ENCODE measurements around the gene EPHB4.

EPHB4 gene

DNA sequence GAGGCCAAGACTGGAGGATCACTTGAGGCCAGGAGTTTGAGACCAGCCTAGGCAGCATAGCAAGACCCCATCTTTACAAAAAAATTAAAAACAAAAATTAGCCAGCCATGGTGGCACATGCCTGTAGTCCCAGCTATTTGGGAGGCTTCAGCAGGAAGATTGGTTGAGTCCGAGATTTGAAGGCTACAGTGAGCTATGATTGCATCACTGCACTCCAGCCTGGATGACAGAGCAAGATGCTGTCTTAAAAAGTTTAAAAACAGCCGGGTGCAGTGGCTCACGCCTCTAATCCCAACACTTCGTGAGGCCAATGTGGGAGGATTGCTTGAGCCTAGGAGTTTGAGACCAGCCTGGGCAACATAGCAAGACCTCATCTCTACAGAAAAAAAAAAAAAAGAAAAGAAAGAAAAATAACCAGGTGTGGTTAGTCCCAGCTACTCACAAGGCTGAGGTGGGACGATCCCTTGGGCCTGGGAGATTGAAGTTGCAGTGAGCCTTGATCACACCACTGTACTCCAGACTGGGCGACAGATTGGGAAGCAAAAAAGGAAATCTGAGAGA is 49.2 kb downstream of the EPHB4 start:
- DNase-seq (ENCODE audit: low read depth), result no peak
- no peak overlapping the region for H3K4me3 ChIP-seq (ENCODE audit: low read depth, low read length)
- TF ChIP-seq, protein P1, sequence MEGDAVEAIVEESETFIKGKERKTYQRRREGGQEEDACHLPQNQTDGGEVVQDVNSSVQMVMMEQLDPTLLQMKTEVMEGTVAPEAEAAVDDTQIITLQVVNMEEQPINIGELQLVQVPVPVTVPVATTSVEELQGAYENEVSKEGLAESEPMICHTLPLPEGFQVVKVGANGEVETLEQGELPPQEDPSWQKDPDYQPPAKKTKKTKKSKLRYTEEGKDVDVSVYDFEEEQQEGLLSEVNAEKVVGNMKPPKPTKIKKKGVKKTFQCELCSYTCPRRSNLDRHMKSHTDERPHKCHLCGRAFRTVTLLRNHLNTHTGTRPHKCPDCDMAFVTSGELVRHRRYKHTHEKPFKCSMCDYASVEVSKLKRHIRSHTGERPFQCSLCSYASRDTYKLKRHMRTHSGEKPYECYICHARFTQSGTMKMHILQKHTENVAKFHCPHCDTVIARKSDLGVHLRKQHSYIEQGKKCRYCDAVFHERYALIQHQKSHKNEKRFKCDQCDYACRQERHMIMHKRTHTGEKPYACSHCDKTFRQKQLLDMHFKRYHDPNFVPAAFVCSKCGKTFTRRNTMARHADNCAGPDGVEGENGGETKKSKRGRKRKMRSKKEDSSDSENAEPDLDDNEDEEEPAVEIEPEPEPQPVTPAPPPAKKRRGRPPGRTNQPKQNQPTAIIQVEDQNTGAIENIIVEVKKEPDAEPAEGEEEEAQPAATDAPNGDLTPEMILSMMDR (IDR thresholded peaks at IDR 0.05; ENCODE audit: low read depth, low read length), result no peak
- TF ChIP-seq MYC (IDR thresholded peaks at IDR 0.05; ENCODE audit: low read depth, low read length), result no peak
- TF ChIP-seq, protein P2, sequence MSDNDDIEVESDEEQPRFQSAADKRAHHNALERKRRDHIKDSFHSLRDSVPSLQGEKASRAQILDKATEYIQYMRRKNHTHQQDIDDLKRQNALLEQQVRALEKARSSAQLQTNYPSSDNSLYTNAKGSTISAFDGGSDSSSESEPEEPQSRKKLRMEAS (IDR thresholded peaks at IDR 0.05; ENCODE audit: low read depth, low read length), result no peak
- no peak for TF ChIP-seq POLR2A (IDR thresholded peaks at IDR 0.05; ENCODE audit: extremely low read depth, insufficient read length)

DNA sequence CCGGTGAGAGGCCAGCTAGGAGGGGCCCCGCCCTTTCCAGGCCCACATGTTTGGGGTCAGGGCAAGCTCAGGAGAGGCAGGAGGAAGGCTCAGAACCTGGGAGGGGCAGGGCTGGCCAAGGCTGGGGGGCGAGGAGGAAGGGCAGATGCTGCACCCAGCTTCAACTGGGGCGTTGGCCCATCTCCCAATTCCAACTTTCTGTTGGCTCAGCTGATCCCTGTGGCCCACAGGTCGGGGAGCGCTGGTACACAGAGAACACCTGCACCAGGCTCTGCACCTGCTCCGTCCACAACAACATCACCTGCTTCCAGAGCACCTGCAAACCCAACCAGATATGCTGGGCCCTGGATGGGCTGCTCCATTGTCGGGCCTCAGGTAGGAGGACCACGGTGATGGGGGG is 53.8 kb downstream of the EPHB4 start:
- no peak for TF ChIP-seq POLR2A (IDR thresholded peaks at IDR 0.05; ENCODE audit: extremely low read depth, insufficient read length)
- TF ChIP-seq, protein P2 (IDR thresholded peaks at IDR 0.05; ENCODE audit: low read depth, low read length), result no peak
- TF ChIP-seq, protein P1 (IDR thresholded peaks at IDR 0.05; ENCODE audit: low read depth, low read length), result no peak
- no peak for TF ChIP-seq MYC (IDR thresholded peaks at IDR 0.05; ENCODE audit: low read depth, low read length)
- no peak for DNase-seq (ENCODE audit: low read depth)
- no peak overlapping the region for H3K4me3 ChIP-seq (ENCODE audit: low read depth, low read length)

DNA sequence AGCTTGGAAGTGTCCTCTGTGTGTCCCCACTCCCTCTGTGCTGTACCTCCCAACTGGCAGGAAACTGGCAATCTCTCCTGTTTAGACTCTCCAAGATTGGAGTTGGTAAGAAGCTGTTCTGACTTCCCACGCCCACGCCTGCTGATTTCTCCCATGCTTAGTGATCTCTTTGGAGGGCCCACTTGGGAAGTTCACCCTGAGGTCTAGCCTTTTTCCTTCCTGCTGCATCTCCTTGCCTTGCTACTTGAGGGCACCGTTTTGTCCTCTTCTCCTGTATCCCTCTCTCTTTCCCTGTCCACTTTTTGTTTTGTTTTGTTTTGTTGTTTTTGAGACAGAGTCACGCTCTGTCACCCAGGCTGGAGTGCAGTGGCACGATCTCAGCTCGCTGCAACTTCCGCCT is 58.5 kb downstream of the EPHB4 start:
- TF ChIP-seq POLR2A (IDR thresholded peaks at IDR 0.05; ENCODE audit: extremely low read depth, insufficient read length) (no peak), MYC (IDR thresholded peaks at IDR 0.05; ENCODE audit: low read depth, low read length) (no peak)
- TF ChIP-seq, protein P1 (IDR thresholded peaks at IDR 0.05; ENCODE audit: low read depth, low read length), result no peak
- TF ChIP-seq, protein P2 (IDR thresholded peaks at IDR 0.05; ENCODE audit: low read depth, low read length), result no peak
- no peak for DNase-seq (ENCODE audit: low read depth)
- no peak overlapping the region for H3K4me3 ChIP-seq (ENCODE audit: low read depth, low read length)

DNA sequence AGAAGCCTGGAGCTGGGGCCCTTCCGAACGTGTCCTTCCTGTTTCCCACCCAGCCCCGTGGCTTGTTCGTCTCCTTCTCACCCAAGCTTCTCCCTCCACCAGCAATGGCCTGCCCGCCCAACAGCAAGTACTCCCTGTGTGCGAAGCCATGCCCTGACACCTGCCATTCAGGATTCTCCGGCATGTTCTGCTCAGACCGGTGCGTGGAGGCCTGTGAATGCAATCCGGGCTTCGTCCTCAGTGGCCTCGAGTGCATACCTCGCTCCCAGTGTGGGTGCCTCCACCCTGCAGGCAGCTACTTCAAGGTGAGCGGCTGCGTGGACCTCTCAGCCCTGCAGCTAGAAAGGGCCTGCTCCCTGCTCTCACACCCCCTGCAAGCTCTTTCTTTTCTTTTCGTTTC is 62.1 kb downstream of the EPHB4 start:
- TF ChIP-seq, protein P2 (IDR thresholded peaks at IDR 0.05; ENCODE audit: low read depth, low read length), result no peak
- TF ChIP-seq, protein P1 (IDR thresholded peaks at IDR 0.05; ENCODE audit: low read depth, low read length), result no peak
- TF ChIP-seq POLR2A (IDR thresholded peaks at IDR 0.05; ENCODE audit: extremely low read depth, insufficient read length) (no peak), MYC (IDR thresholded peaks at IDR 0.05; ENCODE audit: low read depth, low read length) (no peak)
- no peak overlapping the region for H3K4me3 ChIP-seq (ENCODE audit: low read depth, low read length)
- no peak for DNase-seq (ENCODE audit: low read depth)

DNA sequence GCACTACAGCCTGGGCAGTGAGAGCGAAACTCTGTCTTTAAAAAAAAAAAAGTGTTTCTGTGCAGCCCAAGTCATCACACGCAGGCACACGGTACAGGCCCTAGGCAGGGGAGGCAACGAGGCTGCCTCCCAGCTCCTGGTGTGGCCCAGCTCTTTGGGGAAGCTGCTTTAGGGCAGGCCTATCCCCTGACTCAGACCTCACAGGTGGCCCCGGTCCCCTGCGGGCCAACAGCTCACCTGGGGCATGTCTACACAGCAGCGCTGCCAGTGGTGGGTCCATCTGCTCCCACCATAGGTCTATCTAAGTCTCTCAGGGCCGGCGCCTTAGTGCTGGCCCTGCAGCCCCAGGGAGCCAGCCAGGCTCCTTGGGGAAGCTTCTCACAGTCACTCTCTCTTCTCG is 62.5 kb downstream of the EPHB4 start:
- TF ChIP-seq MYC (IDR thresholded peaks at IDR 0.05; ENCODE audit: low read depth, low read length), result no peak
- TF ChIP-seq POLR2A (IDR thresholded peaks at IDR 0.05; ENCODE audit: extremely low read depth, insufficient read length), result no peak
- TF ChIP-seq, protein P1 (IDR thresholded peaks at IDR 0.05; ENCODE audit: low read depth, low read length), result no peak
- TF ChIP-seq, protein P2 (IDR thresholded peaks at IDR 0.05; ENCODE audit: low read depth, low read length), result no peak
- no peak for DNase-seq (ENCODE audit: low read depth)
- H3K4me3 ChIP-seq (ENCODE audit: low read depth, low read length), result no peak overlapping the region
